Left renal pelvis (tissue), 4 donors: ENCODE results near the gene DPM3. TPM values are rescaled to one million over a fixed set of nuclear protein-coding genes. Genes with fewer than 3 reads are reported as not detected.

Experiments
- DNase-seq, 4 donors: peaks; one replicate each; pipeline ENCODE4 v3.0.0-alpha.2; 2013; ENCODE audit warnings: low read depth in 4 of 4, low spot score in 3 of 4
- polyA plus RNA-seq, 4 donors: library from polyadenylated mRNA; unstranded; fragments of 120-200 nt; gene quantifications; one replicate each; pipeline ENCODE4 v1.2.1, GENCODE V29; 2013; ENCODE audit not compliant: insufficient read length in 4 of 4

Gene DPM3
- polyA plus RNA-seq, 4 donors, result 29.4 to 49.8 (median 31.4) TPM

GRCh38 chr1:155104605-155105534, 35.5 kb downstream of the DPM3 start:
- DNase-seq, result no peak

GRCh38 chr1:155103325-155103724, 37.0 kb downstream of the DPM3 start:
- no peak for DNase-seq

- no peak for DNase-seq
These were observed 41.0 kb downstream of the DPM3 start for GRCh38 chr1:155099331-155099730.

GRCh38 chr1:155094622-155094948, 45.7 kb downstream of the DPM3 start:
- no peak for DNase-seq

- DNase-seq, result no peak
These were observed 46.3 kb downstream of the DPM3 start for GRCh38 chr1:155093911-155094621.

GRCh38 chr1:155092641-155093040, 47.7 kb downstream of the DPM3 start:
- no peak for DNase-seq

- DNase-seq, result no peak
These were observed 48.2 kb downstream of the DPM3 start for GRCh38 chr1:155092131-155092530.

- no peak for DNase-seq
These were observed 49.0 kb downstream of the DPM3 start for GRCh38 chr1:155091071-155092051.

Other genes with a start within 250 kb of the DPM3 start
- gene PMVK, start 203.8 kb downstream of the DPM3 start, polyA plus RNA-seq, result 10 to 100 TPM; 25.2 to 40.1 (median 35.4) TPM
- gene PBXIP1, start 184.4 kb downstream of the DPM3 start, polyA plus RNA-seq, result 10 to 100 TPM; 66.2 to 76.1 (median 71.1) TPM
- gene PYGO2, start 178.7 kb downstream of the DPM3 start, polyA plus RNA-seq, result 10 to 100 TPM; 36.8 to 49.7 (median 44.9) TPM
- gene SHC1, start 169.8 kb downstream of the DPM3 start, polyA plus RNA-seq, result 100 to 1,000 TPM in 1 of 4 donors, 10 to 100 TPM in 3; 79.2 to 119 (median 88.0) TPM
- 100 to 1,000 TPM in 1 of 4 donors, 10 to 100 TPM in 3; 89.2 to 104 (median 94.2) TPM for gene CKS1B, start 165.8 kb downstream of the DPM3 start, polyA plus RNA-seq
- 10 to 100 TPM; 20.4 to 39.1 (median 28.9) TPM for gene FLAD1, start 157.2 kb downstream of the DPM3 start, polyA plus RNA-seq
- gene LENEP, start 146.9 kb downstream of the DPM3 start, polyA plus RNA-seq, result under 1 TPM in 3 of 4 donors, not detected in 1; 0.30 to 0.73 (median 0.50) TPM
- gene ZBTB7B, start 137.7 kb downstream of the DPM3 start, polyA plus RNA-seq, result 10 to 100 TPM in 3 of 4 donors, 1 to 10 TPM in 1; 3.8 to 19.1 (median 12.4) TPM
- gene DCST2, start 106.8 kb downstream of the DPM3 start, polyA plus RNA-seq, result 1 to 10 TPM in 3 of 4 donors, under 1 TPM in 1; 0.78 to 2.7 (median 1.5) TPM
- gene DCST1, start 106.7 kb downstream of the DPM3 start, polyA plus RNA-seq, result under 1 TPM; 0.21 to 0.41 (median 0.29) TPM
- 10 to 100 TPM; 37.6 to 53.1 (median 46.2) TPM for gene ADAM15, start 89.2 kb downstream of the DPM3 start, polyA plus RNA-seq
- 10 to 100 TPM; 19.2 to 24.8 (median 19.5) TPM for gene EFNA4, start 76.8 kb downstream of the DPM3 start, polyA plus RNA-seq
- gene EFNA3, start 61.7 kb downstream of the DPM3 start, polyA plus RNA-seq, result 1 to 10 TPM; 5.7 to 7.8 (median 6.3) TPM
- gene EFNA1, start 12.7 kb downstream of the DPM3 start, polyA plus RNA-seq, result 10 to 100 TPM; 23.7 to 69.5 (median 63.0) TPM
- gene SLC50A1, start 4.7 kb downstream of the DPM3 start, polyA plus RNA-seq, result 10 to 100 TPM; 39.6 to 66.6 (median 54.3) TPM
- gene KRTCAP2, start 32.8 kb upstream of the DPM3 start, polyA plus RNA-seq, result 100 to 1,000 TPM; 139 to 182 (median 152) TPM
- gene TRIM46, start 33.3 kb upstream of the DPM3 start, polyA plus RNA-seq, result 1 to 10 TPM; 2.4 to 6.3 (median 3.2) TPM
- gene THBS3, start 67.4 kb upstream of the DPM3 start, polyA plus RNA-seq, result 10 to 100 TPM; 27.7 to 52.9 (median 46.5) TPM
- gene MTX1, start 68.2 kb upstream of the DPM3 start, polyA plus RNA-seq, result 10 to 100 TPM; 26.6 to 49.9 (median 39.6) TPM
- 10 to 100 TPM; 20.0 to 32.8 (median 24.2) TPM for gene ENTREP3, start 115.0 kb upstream of the DPM3 start, polyA plus RNA-seq
- gene SCAMP3, start 121.8 kb upstream of the DPM3 start, polyA plus RNA-seq, result 10 to 100 TPM; 45.9 to 72.1 (median 58.9) TPM
- 10 to 100 TPM; 70.1 to 93.6 (median 74.8) TPM for gene CLK2, start 133.0 kb upstream of the DPM3 start, polyA plus RNA-seq
- gene HCN3, start 136.9 kb upstream of the DPM3 start, polyA plus RNA-seq, result 10 to 100 TPM in 2 of 4 donors, 1 to 10 TPM in 2; 8.4 to 11.9 (median 10.1) TPM
- gene PKLR, start 160.9 kb upstream of the DPM3 start, polyA plus RNA-seq, result 1 to 10 TPM in 3 of 4 donors, under 1 TPM in 1; 0.53 to 8.7 (median 5.7) TPM
- gene FDPS, start 168.3 kb upstream of the DPM3 start, polyA plus RNA-seq, result 100 to 1,000 TPM; 110 to 201 (median 171) TPM
- 10 to 100 TPM; 35.4 to 40.6 (median 36.6) TPM for gene RUSC1, start 180.4 kb upstream of the DPM3 start, polyA plus RNA-seq